Stomach (tissue), 9 donors: ENCODE data around the gene RNF20. TPM values are rescaled to one million over a fixed set of nuclear protein-coding genes. Genes with fewer than 3 reads are reported as not detected.
"Not testable (repeated sequence)": the region's sequence is repeated elsewhere in the genome, so short reads cannot be mapped to it uniquely, and the experiment has no call there.

Experiments used
- DNase-seq, 2 donors: peaks; one replicate each; pipeline versions ENCODE4 v3.0.0 to v3.0.0-alpha.2; 2013 to 2019
- H3K27ac ChIP-seq, 5 donors: fragments of 200-600 bp in 4 of 5; sonication (generic) in 4 of 5; one replicate each; pipeline ENCODE4 v1.5.1; 2013 to 2019; ENCODE audit warnings: mild to moderate bottlenecking in 1 of 5, moderate library complexity in 1 of 5
- H3K27me3 ChIP-seq, 3 donors: fragments of 200-600 bp; sonication (generic); one replicate each; pipeline ENCODE4 v1.5.1; 2017 to 2019; ENCODE audit warnings: mixed run types in 1 of 3
- H3K36me3 ChIP-seq, 4 donors: fragments of 200-600 bp; sonication (generic); 1 replicate in 3 of 4; 2 replicates in 1 of 4; pipeline ENCODE4 v1.5.1; 2016 to 2019
- H3K4me1 ChIP-seq, 4 donors: fragments of 200-600 bp; sonication (generic); one replicate each; pipeline ENCODE4 v1.5.1; 2016 to 2019
- H3K4me3 ChIP-seq, 4 donors: fragments of 200-600 bp; sonication (generic) in 3 of 4; one replicate each; pipeline ENCODE4 v1.5.1; 2016 to 2019; ENCODE audit warnings: mild to moderate bottlenecking in 1 of 4
- H3K9me3 ChIP-seq, 4 donors: fragments of 200-600 bp; sonication (generic); one replicate each; pipeline ENCODE4 v1.5.1; 2016 to 2019
- EP300 ChIP-seq: sonication (generic); formaldehyde crosslinking; IDR thresholded peaks from one replicate; pipeline ENCODE4 v1.6.1; 2017; ENCODE audit warnings: antibody characterized with exemption
- POLR2A ChIP-seq, 4 donors: fragments of 450-650 bp; IDR thresholded peaks; one replicate each; pipeline ENCODE4 v1.6.1; 2016; ENCODE audit warnings: antibody characterized with exemption in 4 of 4, control low read depth in 2 of 4, mild to moderate bottlenecking in 1 of 4, moderate library complexity in 1 of 4
- POLR2AphosphoS5 ChIP-seq, 3 donors: sonication (generic); formaldehyde crosslinking; IDR thresholded peaks; one replicate each; pipeline ENCODE4 v1.6.1; 2016; ENCODE audit warnings: antibody characterized with exemption in 3 of 3
- WGBS, 5 donors: extraction: QIAGEN DNeasy Blood & Tissue Kit in 3 of 5; methylation state at CpG; one replicate each; pipeline versions ENCODE4 v1.1.5 to v1.1.7; 2013 to 2018; 5-methylcytosine and 5-hydroxymethylcytosine counted together
- intact Hi-C: fragments of 100-400 bp; cut with DNase I; formaldehyde crosslinking; loops from one replicate; pipeline ENCODE4 v1.15.1; 2023; ENCODE audit warnings: low total_unique reads
- polyA plus RNA-seq, 3 donors: library from polyadenylated mRNA; stranded (reverse); fragments of 200-250 nt; gene quantifications; one replicate each; pipeline ENCODE4 v1.2.3, GENCODE V29; 2013
- total RNA-seq, 5 donors: library from RNA; depleted of rRNA; stranded (reverse); fragments of >200 nt; gene quantifications; one replicate each; pipeline versions ENCODE4 v1.1.0 to v1.2.3, GENCODE V29; 2014 to 2016
- TF ChIP-seq, protein P1 (sequence below), 7 experiments: fragments of 450-650 bp in 4 of 7; fragments of 200-600 bp in 3 of 7; sonication (generic) in 3 of 7; IDR thresholded peaks; one replicate each; pipeline ENCODE4 v1.5.1; 2016 to 2019; ENCODE audit warnings: antibody characterized with exemption in 7 of 7, control low read depth in 2 of 7, mild to moderate bottlenecking in 1 of 7
- donor health status: healthy with polysubstance abuse.
- donor health status: Bipolar disorder and iron deficiency.
- donor health status: healthy.

The RNF20 gene
- total and polyA plus RNA-seq, 8 donors = 8.2 to 30.4 (median 12.4) TPM

GRCh38 chr9:101514071-101514470 lies 19.6 kb upstream of the RNF20 start:
- TF ChIP-seq EP300 (no peak), POLR2AphosphoS5 (IDR thresholded peaks at IDR 0.05) (no peak), POLR2A (IDR thresholded peaks at IDR 0.05) (no peak)
- TF ChIP-seq, protein P1, sequence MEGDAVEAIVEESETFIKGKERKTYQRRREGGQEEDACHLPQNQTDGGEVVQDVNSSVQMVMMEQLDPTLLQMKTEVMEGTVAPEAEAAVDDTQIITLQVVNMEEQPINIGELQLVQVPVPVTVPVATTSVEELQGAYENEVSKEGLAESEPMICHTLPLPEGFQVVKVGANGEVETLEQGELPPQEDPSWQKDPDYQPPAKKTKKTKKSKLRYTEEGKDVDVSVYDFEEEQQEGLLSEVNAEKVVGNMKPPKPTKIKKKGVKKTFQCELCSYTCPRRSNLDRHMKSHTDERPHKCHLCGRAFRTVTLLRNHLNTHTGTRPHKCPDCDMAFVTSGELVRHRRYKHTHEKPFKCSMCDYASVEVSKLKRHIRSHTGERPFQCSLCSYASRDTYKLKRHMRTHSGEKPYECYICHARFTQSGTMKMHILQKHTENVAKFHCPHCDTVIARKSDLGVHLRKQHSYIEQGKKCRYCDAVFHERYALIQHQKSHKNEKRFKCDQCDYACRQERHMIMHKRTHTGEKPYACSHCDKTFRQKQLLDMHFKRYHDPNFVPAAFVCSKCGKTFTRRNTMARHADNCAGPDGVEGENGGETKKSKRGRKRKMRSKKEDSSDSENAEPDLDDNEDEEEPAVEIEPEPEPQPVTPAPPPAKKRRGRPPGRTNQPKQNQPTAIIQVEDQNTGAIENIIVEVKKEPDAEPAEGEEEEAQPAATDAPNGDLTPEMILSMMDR (IDR thresholded peaks at IDR 0.05) = no peak
- DNase-seq = no peak
- Histone ChIP-seq H3K9me3 (no peaks in the 10 kb centered on the region), H3K36me3 (no peaks in the 10 kb centered on the region), H3K27ac (no peak overlapping the region), H3K27me3 (no peaks in the 10 kb centered on the region), H3K4me3 (no peak overlapping the region), H3K4me1 (peaks cover 0 to 10% (median 9%) of the 10 kb centered on the region in 4 donors)
- intact Hi-C loops = no loop called here
- 9 to 24% (median 16%) methylated on average over 2 of the region's 2 CpGs for WGBS, 5 donors

DNA sequence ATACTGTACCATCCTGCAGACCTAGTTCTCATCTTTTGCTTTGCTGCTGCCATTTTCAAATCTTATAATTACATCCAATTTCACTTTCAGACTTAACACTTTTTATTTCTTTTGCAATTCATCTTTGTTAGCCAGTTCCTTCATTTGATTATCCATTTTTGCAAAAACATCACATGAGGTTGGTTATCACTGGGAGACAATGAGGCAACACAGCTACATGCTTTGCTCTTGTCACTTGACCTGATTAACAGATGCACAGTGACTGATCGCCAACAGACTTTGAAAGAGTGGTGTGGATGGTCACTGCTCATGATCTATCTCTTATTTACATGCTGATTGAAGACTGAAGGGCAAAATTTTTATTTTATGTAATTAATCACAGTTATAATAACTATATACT lies 17.0 kb upstream of the RNF20 start:
- Histone ChIP-seq H3K4me1 (peaks cover 0 to 10% (median 9%) of the 10 kb centered on the region in 4 donors), H3K36me3 (no peaks in the 10 kb centered on the region), H3K9me3 (no peaks in the 10 kb centered on the region), H3K27ac (no peak overlapping the region), H3K27me3 (no peaks in the 10 kb centered on the region), H3K4me3 (no peak overlapping the region)
- DNase-seq = no peak
- WGBS, 5 donors = 74 to 87% (median 81%) methylated on average over 1 of the region's 1 CpG
- intact Hi-C loops = no loop called here
- TF ChIP-seq EP300 (no peak), POLR2A (IDR thresholded peaks at IDR 0.05) (no peak), POLR2AphosphoS5 (IDR thresholded peaks at IDR 0.05) (no peak)
- TF ChIP-seq, protein P1 (IDR thresholded peaks at IDR 0.05) = no peak

GRCh38 chr9:101518489-101518888 lies 15.2 kb upstream of the RNF20 start:
- H3K27ac ChIP-seq, DNase-seq, H3K27me3 ChIP-seq, H3K4me3 ChIP-seq, H3K9me3 ChIP-seq, intact Hi-C loops, H3K4me1 ChIP-seq, H3K36me3 ChIP-seq: not testable (repeated sequence)
- 97 to 99% (median 97%) methylated on average over 3 of the region's 3 CpGs for WGBS, 5 donors

GRCh38 chr9:101524371-101524770 lies 9.3 kb upstream of the RNF20 start:
- peaks cover 0 to 5% (median 0%) of the 10 kb centered on the region in 3 donors for H3K27me3 ChIP-seq
- H3K9me3 ChIP-seq = no peaks in the 10 kb centered on the region
- DNase-seq = no peak
- H3K27ac ChIP-seq = no peak overlapping the region
- no peak for TF ChIP-seq EP300
- TF ChIP-seq, protein P1 (IDR thresholded peaks at IDR 0.05) = no peak
- TF ChIP-seq POLR2AphosphoS5 (IDR thresholded peaks at IDR 0.05) = no peak
- no peak for TF ChIP-seq POLR2A (IDR thresholded peaks at IDR 0.05)
- H3K36me3 ChIP-seq = no peaks in the 10 kb centered on the region
- H3K4me3 ChIP-seq = no peak overlapping the region
- H3K4me1 ChIP-seq = no peaks in the 10 kb centered on the region
- 77 to 84% (median 80%) methylated on average over 6 of the region's 6 CpGs for WGBS, 5 donors
- intact Hi-C loops = no loop called here

GRCh38 chr9:101527066-101527465 lies 6.6 kb upstream of the RNF20 start:
- Histone ChIP-seq H3K27me3 (peaks cover 0 to 5% (median 0%) of the 10 kb centered on the region in 3 donors), H3K9me3 (no peaks in the 10 kb centered on the region), H3K4me3 (no peak overlapping the region), H3K27ac (no peak overlapping the region), H3K36me3 (no peaks in the 10 kb centered on the region), H3K4me1 (no peaks in the 10 kb centered on the region)
- 66 to 69% (median 69%) methylated on average over 6 of the region's 6 CpGs for WGBS, 5 donors
- no peak for DNase-seq
- TF ChIP-seq, protein P1 (IDR thresholded peaks at IDR 0.05) = no peak
- TF ChIP-seq POLR2A (IDR thresholded peaks at IDR 0.05) = no peak
- TF ChIP-seq POLR2AphosphoS5 (IDR thresholded peaks at IDR 0.05) = no peak
- no peak for TF ChIP-seq EP300
- intact Hi-C loops = no loop called here
